HG02970 (cell line): ENCODE results near the gene IL10.

Experiments used
- ATAC-seq: cut with Tn5 transposase; IDR thresholded peaks from one replicate; pipeline ENCODE4 v1.9.1; 2021; ENCODE audit warnings: mild to moderate bottlenecking, moderate library complexity, moderate number of reproducible peaks; ENCODE audit not compliant: unreplicated experiment, low FRiP score

IL10 gene

GRCh38 chr1:206738370-206739366 lies 33.6 kb downstream of the IL10 start:
- no peak for ATAC-seq

GRCh38 chr1:206737729-206738201 lies 34.5 kb downstream of the IL10 start:
- no peak for ATAC-seq

- no peak for ATAC-seq
Measured at GRCh38 chr1:206736878-206737728, 35.2 kb downstream of the IL10 start.

GRCh38 chr1:206735553-206736031 lies 36.7 kb downstream of the IL10 start:
- ATAC-seq = no peak

GRCh38 chr1:206734499-206735142 lies 37.7 kb downstream of the IL10 start:
- ATAC-seq = no peak

GRCh38 chr1:206732992-206733391 lies 39.3 kb downstream of the IL10 start:
- ATAC-seq = no peak

- ATAC-seq = no peak
Measured at GRCh38 chr1:206732508-206732907, 39.8 kb downstream of the IL10 start.

GRCh38 chr1:206729507-206729906 lies 42.8 kb downstream of the IL10 start:
- no peak for ATAC-seq

GRCh38 chr1:206729050-206729449 lies 43.2 kb downstream of the IL10 start:
- ATAC-seq = no peak

GRCh38 chr1:206728697-206728987 lies 43.7 kb downstream of the IL10 start:
- ATAC-seq = no peak

GRCh38 chr1:206727981-206728696 lies 44.2 kb downstream of the IL10 start:
- ATAC-seq = no peak

GRCh38 chr1:206725109-206725963 lies 47.0 kb downstream of the IL10 start:
- ATAC-seq = no peak

- ATAC-seq = no peak
Measured at GRCh38 chr1:206723805-206724472, 48.4 kb downstream of the IL10 start.

- no peak for ATAC-seq
Measured at GRCh38 chr1:206723462-206723804, 48.9 kb downstream of the IL10 start.

- ATAC-seq = no peak
Measured at GRCh38 chr1:206722751-206723461, 49.4 kb downstream of the IL10 start.

- ATAC-seq = no peak
Measured at GRCh38 chr1:206721454-206721853, 50.8 kb downstream of the IL10 start.

GRCh38 chr1:206719169-206719839 lies 53.0 kb downstream of the IL10 start:
- no peak for ATAC-seq

- no peak for ATAC-seq
Measured at GRCh38 chr1:206717674-206717989, 54.7 kb downstream of the IL10 start.
